ENCODE measurements around the gene CEMIP. TPM values are rescaled to one million over a fixed set of nuclear protein-coding genes. Genes with fewer than 3 reads are reported as not detected.

The CEMIP gene
- total RNA-seq, 1 donor, result 687 TPM

DNA sequence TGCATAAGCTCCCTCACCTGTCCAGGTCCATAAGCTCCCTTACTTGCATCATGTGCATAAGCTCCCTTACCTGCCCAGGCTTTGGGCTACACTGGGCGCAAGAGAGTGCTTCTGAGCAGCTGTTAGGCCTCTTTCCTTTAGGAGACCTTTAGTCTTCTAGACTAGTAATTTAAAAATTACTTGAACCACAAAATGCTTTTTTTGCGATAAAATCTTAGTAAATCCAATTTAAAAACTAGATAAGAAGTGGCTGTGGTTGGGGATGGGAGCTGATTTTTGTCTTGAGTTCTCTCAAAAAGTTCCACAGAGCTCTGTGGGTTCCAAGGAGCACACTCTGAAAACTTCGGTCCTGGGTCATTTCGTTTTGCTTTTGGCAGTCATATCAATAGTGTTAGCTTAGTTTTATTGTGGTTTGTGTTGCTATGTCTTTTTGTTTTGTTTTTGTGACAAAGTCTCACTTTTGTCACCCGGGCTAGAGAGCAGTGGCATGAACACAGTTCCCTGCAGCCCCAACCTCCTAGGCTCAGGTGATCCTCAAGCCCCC is 6.7 kb downstream of the CEMIP start:
- peaks cover 21% of the 10 kb centered on the region for H3K79me2 ChIP-seq (ENCODE audit: insufficient read depth, low read length)
- DNase-seq (ENCODE audit: insufficient read length, low spot score, missing footprints), result no peak
- TF ChIP-seq, protein P1, sequence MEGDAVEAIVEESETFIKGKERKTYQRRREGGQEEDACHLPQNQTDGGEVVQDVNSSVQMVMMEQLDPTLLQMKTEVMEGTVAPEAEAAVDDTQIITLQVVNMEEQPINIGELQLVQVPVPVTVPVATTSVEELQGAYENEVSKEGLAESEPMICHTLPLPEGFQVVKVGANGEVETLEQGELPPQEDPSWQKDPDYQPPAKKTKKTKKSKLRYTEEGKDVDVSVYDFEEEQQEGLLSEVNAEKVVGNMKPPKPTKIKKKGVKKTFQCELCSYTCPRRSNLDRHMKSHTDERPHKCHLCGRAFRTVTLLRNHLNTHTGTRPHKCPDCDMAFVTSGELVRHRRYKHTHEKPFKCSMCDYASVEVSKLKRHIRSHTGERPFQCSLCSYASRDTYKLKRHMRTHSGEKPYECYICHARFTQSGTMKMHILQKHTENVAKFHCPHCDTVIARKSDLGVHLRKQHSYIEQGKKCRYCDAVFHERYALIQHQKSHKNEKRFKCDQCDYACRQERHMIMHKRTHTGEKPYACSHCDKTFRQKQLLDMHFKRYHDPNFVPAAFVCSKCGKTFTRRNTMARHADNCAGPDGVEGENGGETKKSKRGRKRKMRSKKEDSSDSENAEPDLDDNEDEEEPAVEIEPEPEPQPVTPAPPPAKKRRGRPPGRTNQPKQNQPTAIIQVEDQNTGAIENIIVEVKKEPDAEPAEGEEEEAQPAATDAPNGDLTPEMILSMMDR (IDR thresholded peaks at IDR 0.05; ENCODE audit: extremely low read depth, low read depth, low read length), result no peak
- no peak overlapping the region for H3K4me2 ChIP-seq (ENCODE audit: insufficient read depth, low read length)
- H3K36me3 ChIP-seq (ENCODE audit: insufficient read depth, low read length), result peaks cover 95% of the 10 kb centered on the region
- H3K9me3 ChIP-seq (ENCODE audit: low read depth, low read length), result no peaks in the 10 kb centered on the region
- peaks cover 63% of the 10 kb centered on the region for H4K20me1 ChIP-seq (ENCODE audit: insufficient read depth, low read length)
- H3K27ac ChIP-seq (ENCODE audit: low read depth, low read length), result no peak overlapping the region
- no peaks in the 10 kb centered on the region for H3K27me3 ChIP-seq (ENCODE audit: insufficient read depth, low read length)
- no peak overlapping the region for H2AFZ ChIP-seq (ENCODE audit: low read length)
- H3K4me1 ChIP-seq (ENCODE audit: insufficient read depth, low read length), result peaks cover 58% of the 10 kb centered on the region
- no peak overlapping the region for H3K4me3 ChIP-seq (ENCODE audit: insufficient read depth, low read length)

DNA sequence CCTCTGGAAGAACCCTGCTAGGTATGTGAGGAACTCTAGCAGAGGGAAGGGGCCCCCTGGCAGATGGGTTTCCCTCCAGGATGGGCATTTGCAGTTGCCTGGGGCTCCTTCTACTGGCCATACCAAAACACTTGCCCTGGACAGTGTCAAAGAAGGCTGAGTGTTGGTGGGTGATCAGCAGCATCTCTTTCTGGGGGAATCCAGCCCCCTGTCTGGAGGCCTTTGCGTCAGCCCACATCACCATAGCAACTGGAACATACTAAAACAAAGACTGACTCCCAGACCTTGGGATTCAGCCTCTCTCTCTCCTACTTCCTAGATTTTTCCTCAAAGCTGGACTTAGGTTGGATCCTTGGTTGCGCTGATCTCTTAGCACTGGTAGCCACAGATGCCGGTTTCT is 8.1 kb downstream of the CEMIP start:
- peaks cover 46% of the 10 kb centered on the region for H3K4me1 ChIP-seq (ENCODE audit: insufficient read depth, low read length)
- H3K27ac ChIP-seq (ENCODE audit: low read depth, low read length), result peak overlapping the region; percentile 62

DNA sequence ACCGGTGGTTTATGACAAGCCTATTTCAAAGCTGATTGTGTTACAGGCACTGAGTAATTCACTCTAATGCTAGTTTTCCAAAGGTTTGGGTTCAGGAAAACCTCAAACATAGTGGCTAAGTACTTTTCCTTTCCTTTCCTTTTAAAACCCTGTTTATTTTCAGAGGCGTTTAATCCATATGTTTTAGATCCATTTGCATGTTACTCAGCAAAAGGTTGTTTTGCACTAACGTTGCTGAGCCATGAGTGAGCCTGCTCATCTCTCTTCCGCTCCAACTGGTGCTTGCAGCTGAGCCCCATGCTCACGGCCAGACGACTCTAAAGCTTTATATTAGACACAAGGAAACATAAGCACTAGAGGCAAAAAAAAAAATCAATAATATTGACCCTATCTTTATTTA is 9.4 kb downstream of the CEMIP start:
- Histone ChIP-seq H3K27ac (ENCODE audit: low read depth, low read length) (peak overlapping the region; percentile 71), H2AFZ (ENCODE audit: low read length) (no peak overlapping the region), H4K20me1 (ENCODE audit: insufficient read depth, low read length) (peaks cover 56% of the 10 kb centered on the region), H3K27me3 (ENCODE audit: insufficient read depth, low read length) (no peaks in the 10 kb centered on the region), H3K36me3 (ENCODE audit: insufficient read depth, low read length) (peaks cover 95% of the 10 kb centered on the region), H3K4me1 (ENCODE audit: insufficient read depth, low read length) (peaks cover 46% of the 10 kb centered on the region), H3K4me2 (ENCODE audit: insufficient read depth, low read length) (peak overlapping the region; percentile 49), H3K79me2 (ENCODE audit: insufficient read depth, low read length) (peaks cover 8% of the 10 kb centered on the region), H3K9me3 (ENCODE audit: low read depth, low read length) (no peaks in the 10 kb centered on the region), H3K4me3 (ENCODE audit: insufficient read depth, low read length) (no peak overlapping the region)
- TF ChIP-seq, protein P1 (IDR thresholded peaks at IDR 0.05; ENCODE audit: extremely low read depth, low read depth, low read length), result no peak
- DNase-seq (ENCODE audit: insufficient read length, low spot score, missing footprints), result peak; percentile 83

More for the DNA sequence above, 8.1 kb downstream of the CEMIP start:
- H3K36me3 ChIP-seq (ENCODE audit: insufficient read depth, low read length), result peaks cover 95% of the 10 kb centered on the region
- no peaks in the 10 kb centered on the region for H3K27me3 ChIP-seq (ENCODE audit: insufficient read depth, low read length)
- no peaks in the 10 kb centered on the region for H3K9me3 ChIP-seq (ENCODE audit: low read depth, low read length)
- TF ChIP-seq, protein P1 (IDR thresholded peaks at IDR 0.05; ENCODE audit: extremely low read depth, low read depth, low read length), result peak; percentile 34
- H2AFZ ChIP-seq (ENCODE audit: low read length), result no peak overlapping the region
- H3K4me3 ChIP-seq (ENCODE audit: insufficient read depth, low read length), result no peak overlapping the region
- peak overlapping the region; percentile 50 for H3K4me2 ChIP-seq (ENCODE audit: insufficient read depth, low read length)
- H3K79me2 ChIP-seq (ENCODE audit: insufficient read depth, low read length), result peaks cover 11% of the 10 kb centered on the region
- no peak for DNase-seq (ENCODE audit: insufficient read length, low spot score, missing footprints)
- peaks cover 59% of the 10 kb centered on the region for H4K20me1 ChIP-seq (ENCODE audit: insufficient read depth, low read length)

DNA sequence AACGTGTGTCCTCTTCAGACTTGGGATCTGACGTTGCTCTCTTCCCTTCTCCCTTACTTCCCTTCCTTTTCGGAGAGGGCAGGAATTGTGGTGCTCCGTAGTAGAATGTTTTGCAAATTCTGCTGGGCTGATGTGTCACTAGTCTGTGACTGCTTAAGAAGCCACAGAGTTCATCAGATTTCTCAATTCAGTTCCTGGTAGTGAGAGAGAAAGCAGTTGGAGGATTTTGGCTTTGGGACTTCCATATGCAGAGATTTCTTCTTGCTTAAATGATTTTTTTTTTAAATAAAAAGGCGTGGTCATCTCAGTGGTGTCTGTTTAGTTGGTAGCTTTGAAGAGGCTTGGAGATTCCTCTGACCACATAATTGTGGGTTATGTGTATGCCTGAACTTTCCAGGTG is 10.1 kb downstream of the CEMIP start:
- Histone ChIP-seq H3K36me3 (ENCODE audit: insufficient read depth, low read length) (peaks cover 95% of the 10 kb centered on the region), H3K4me2 (ENCODE audit: insufficient read depth, low read length) (peak overlapping the region; percentile 49)

More for the DNA sequence above, 10.1 kb downstream of the CEMIP start:
- peaks cover 49% of the 10 kb centered on the region for H4K20me1 ChIP-seq (ENCODE audit: insufficient read depth, low read length)
- DNase-seq (ENCODE audit: insufficient read length, low spot score, missing footprints), result peak; percentile 92
- peak overlapping the region; percentile 36 for H3K4me3 ChIP-seq (ENCODE audit: insufficient read depth, low read length)
- peaks cover 1% of the 10 kb centered on the region for H3K79me2 ChIP-seq (ENCODE audit: insufficient read depth, low read length)
- peaks cover 40% of the 10 kb centered on the region for H3K4me1 ChIP-seq (ENCODE audit: insufficient read depth, low read length)
- no peak overlapping the region for H2AFZ ChIP-seq (ENCODE audit: low read length)
- TF ChIP-seq, protein P1 (IDR thresholded peaks at IDR 0.05; ENCODE audit: extremely low read depth, low read depth, low read length), result no peak
- H3K27ac ChIP-seq (ENCODE audit: low read depth, low read length), result peak overlapping the region; percentile 71
- no peaks in the 10 kb centered on the region for H3K27me3 ChIP-seq (ENCODE audit: insufficient read depth, low read length)
- no peaks in the 10 kb centered on the region for H3K9me3 ChIP-seq (ENCODE audit: low read depth, low read length)
